PFSK-1 (cell line): Measurements from ENCODE around the gene EFCAB8.

Source experiments
- FOXP2 ChIP-seq: optimal IDR thresholded peaks from 2 replicates; pipeline ENCODE3; 2011; ENCODE audit warnings: borderline replicate concordance, control low read depth, inconsistent platforms; ENCODE audit not compliant: insufficient read depth; ENCODE audit errors: extremely low read length, extremely low read depth
- POLR2AphosphoS5 ChIP-seq: IDR thresholded peaks from 2 replicates; pipeline ENCODE4 v1.6.1; 2012; ENCODE audit warnings: low read depth, mild to moderate bottlenecking, control low read depth, low read length, moderate library complexity
- REST ChIP-seq, 2 experiments: IDR thresholded peaks; 2 replicates each; pipeline versions ENCODE4 v1.6.1 to v1.8.0; 2011 to 2012; ENCODE audit warnings: low read depth in 2 of 2, low read length in 2 of 2, control low read depth in 1 of 2, inconsistent platforms in 1 of 2, mild to moderate bottlenecking in 1 of 2, moderate library complexity in 1 of 2; ENCODE audit not compliant: insufficient read depth in 1 of 2
- SIN3A ChIP-seq: IDR thresholded peaks from 2 replicates; pipeline ENCODE4 v1.6.1; 2012; ENCODE audit warnings: mild to moderate bottlenecking, low read length, moderate library complexity, borderline replicate concordance; ENCODE audit not compliant: insufficient read depth
- TAF1 ChIP-seq: IDR thresholded peaks from 2 replicates; pipeline ENCODE4 v1.6.1; 2012; ENCODE audit warnings: low read length, control low read depth, borderline replicate concordance; ENCODE audit not compliant: insufficient read depth

The EFCAB8 gene

GRCh38 chr20:32891491-32891890 lies 32.8 kb downstream of the EFCAB8 start:
- TF ChIP-seq REST (IDR thresholded peaks at IDR 0.05; ENCODE audit: insufficient read depth in 1 of 2, low read depth in 2 of 2, low read length in 2 of 2) = no peak

- TF ChIP-seq POLR2AphosphoS5 = no peak
- no peak for TF ChIP-seq TAF1
- no peak for TF ChIP-seq SIN3A
- TF ChIP-seq FOXP2 = no peak
- no peak for TF ChIP-seq REST (IDR thresholded peaks at IDR 0.05; ENCODE audit: insufficient read depth in 1 of 2, low read depth in 2 of 2, low read length in 2 of 2)
Measured at GRCh38 chr20:32891926-32892660, 33.4 kb downstream of the EFCAB8 start.

- no peak for TF ChIP-seq FOXP2
- TF ChIP-seq REST (IDR thresholded peaks at IDR 0.05; ENCODE audit: insufficient read depth in 1 of 2, low read depth in 2 of 2, low read length in 2 of 2) = no peak
- no peak for TF ChIP-seq SIN3A
- TF ChIP-seq TAF1 = no peak
- TF ChIP-seq POLR2AphosphoS5 = no peak
Measured at GRCh38 chr20:32893263-32894025, 34.7 kb downstream of the EFCAB8 start.

- TF ChIP-seq REST (IDR thresholded peaks at IDR 0.05; ENCODE audit: insufficient read depth in 1 of 2, low read depth in 2 of 2, low read length in 2 of 2) = no peak
Measured at GRCh38 chr20:32894026-32894483, 35.3 kb downstream of the EFCAB8 start.
